Vagina (tissue), 2 donors: ENCODE measurements around the gene ZFAND2A.

ENCODE experiments used
- POLR2A ChIP-seq, 2 donors: fragments of 450-650 bp; IDR thresholded peaks; one replicate each; pipeline ENCODE4 v1.6.1; 2017; ENCODE audit warnings: antibody characterized with exemption in 2 of 2, mild to moderate bottlenecking in 2 of 2, moderate library complexity in 2 of 2
- TF ChIP-seq, protein P1 (sequence below), 3 experiments: fragments of 450-650 bp in 2 of 3; fragments of 200-600 bp in 1 of 3; sonication (generic) in 1 of 3; IDR thresholded peaks; one replicate each; pipeline ENCODE4 v1.5.1; 2017 to 2019; ENCODE audit warnings: antibody characterized with exemption in 3 of 3, mild to moderate bottlenecking in 2 of 3, moderate library complexity in 2 of 3

DNA sequence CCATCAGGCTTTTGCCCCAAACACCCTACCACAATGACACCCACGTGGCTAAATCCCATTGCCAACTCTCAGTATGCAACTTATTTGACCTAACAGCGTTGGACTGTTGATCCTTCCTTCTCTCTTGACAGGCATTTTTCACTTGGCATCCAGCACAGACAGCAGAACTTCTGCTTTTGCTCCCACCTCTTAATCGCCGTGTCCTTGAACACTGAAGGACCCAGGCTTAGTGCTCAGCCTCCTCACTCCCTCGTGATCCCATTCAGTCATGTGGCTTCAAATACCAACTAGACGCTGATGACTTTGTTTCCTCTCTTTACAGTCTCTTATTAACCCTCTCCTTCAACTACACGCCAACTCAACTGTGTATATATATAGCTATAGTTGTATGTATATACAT lies 25.0 kb downstream of the ZFAND2A start:
- TF ChIP-seq POLR2A (IDR thresholded peaks at IDR 0.05) = no peak
- TF ChIP-seq, protein P1, sequence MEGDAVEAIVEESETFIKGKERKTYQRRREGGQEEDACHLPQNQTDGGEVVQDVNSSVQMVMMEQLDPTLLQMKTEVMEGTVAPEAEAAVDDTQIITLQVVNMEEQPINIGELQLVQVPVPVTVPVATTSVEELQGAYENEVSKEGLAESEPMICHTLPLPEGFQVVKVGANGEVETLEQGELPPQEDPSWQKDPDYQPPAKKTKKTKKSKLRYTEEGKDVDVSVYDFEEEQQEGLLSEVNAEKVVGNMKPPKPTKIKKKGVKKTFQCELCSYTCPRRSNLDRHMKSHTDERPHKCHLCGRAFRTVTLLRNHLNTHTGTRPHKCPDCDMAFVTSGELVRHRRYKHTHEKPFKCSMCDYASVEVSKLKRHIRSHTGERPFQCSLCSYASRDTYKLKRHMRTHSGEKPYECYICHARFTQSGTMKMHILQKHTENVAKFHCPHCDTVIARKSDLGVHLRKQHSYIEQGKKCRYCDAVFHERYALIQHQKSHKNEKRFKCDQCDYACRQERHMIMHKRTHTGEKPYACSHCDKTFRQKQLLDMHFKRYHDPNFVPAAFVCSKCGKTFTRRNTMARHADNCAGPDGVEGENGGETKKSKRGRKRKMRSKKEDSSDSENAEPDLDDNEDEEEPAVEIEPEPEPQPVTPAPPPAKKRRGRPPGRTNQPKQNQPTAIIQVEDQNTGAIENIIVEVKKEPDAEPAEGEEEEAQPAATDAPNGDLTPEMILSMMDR (IDR thresholded peaks at IDR 0.05) = no peak
